Heart right ventricle (tissue), 16 donors: Measurements from ENCODE around the gene CNST. TPM values are rescaled to one million over a fixed set of nuclear protein-coding genes. Genes with fewer than 3 reads are reported as not detected.

ENCODE experiments used
- ATAC-seq, 8 donors: fragments of 200-7000 bp; cut with Tn5 transposase; one replicate each; pipeline ENCODE4 v1.9.1; 2020; ENCODE audit warnings: mild to moderate bottlenecking in 8 of 8, moderate library complexity in 8 of 8, moderate number of reproducible peaks in 1 of 8
- DNase-seq, 2 donors: peaks; one replicate each; pipeline ENCODE4 v3.0.0-alpha.2; 2020
- H3K27ac ChIP-seq, 10 donors: fragments of 200-600 bp; sonication (generic) in 2 of 10; one replicate each; pipeline versions ENCODE4 v1.5.0 to v1.8.0; 2020 to 2022; ENCODE audit warnings: mild to moderate bottlenecking in 3 of 10
- H3K27me3 ChIP-seq, 7 donors: fragments of 200-600 bp; one replicate each; pipeline ENCODE4 v1.8.0; 2021 to 2022; ENCODE audit warnings: mild to moderate bottlenecking in 2 of 7
- H3K36me3 ChIP-seq, 9 donors: fragments of 200-600 bp; sonication (generic) in 1 of 9; one replicate each; pipeline versions ENCODE4 v1.5.0 to v1.8.0; 2020 to 2022; ENCODE audit warnings: mild to moderate bottlenecking in 2 of 9
- H3K4me1 ChIP-seq, 9 donors: fragments of 200-600 bp; sonication (generic) in 1 of 9; one replicate each; pipeline versions ENCODE4 v1.5.0 to v1.8.0; 2020 to 2022; ENCODE audit warnings: mild to moderate bottlenecking in 4 of 9
- H3K4me3 ChIP-seq, 10 donors: fragments of 200-600 bp; sonication (generic) in 2 of 10; one replicate each; pipeline versions ENCODE4 v1.5.0 to v1.8.0; 2020 to 2022; ENCODE audit warnings: mild to moderate bottlenecking in 7 of 10, moderate library complexity in 2 of 10
- H3K9me3 ChIP-seq, 11 donors: fragments of 200-600 bp in 10 of 11; sonication (generic) in 2 of 11; one replicate each; pipeline versions ENCODE4 v1.5.0 to v1.8.0; 2013 to 2022; ENCODE audit warnings: mild to moderate bottlenecking in 2 of 11, control low read depth in 1 of 11, moderate library complexity in 1 of 11
- WGBS, 2 donors: extraction: QIAGEN DNeasy Blood & Tissue Kit; methylation state at CpG; one replicate each; pipeline ENCODE4 v1.1.7; 2013; ENCODE audit warnings: inconsistent platforms in 1 of 2; 5-methylcytosine and 5-hydroxymethylcytosine counted together
- intact Hi-C, 10 donors: fragments of 100-400 bp; cut with DNase I; formaldehyde crosslinking; loops; one replicate each; pipeline versions ENCODE4 v1.11.1 to v1.14.2; 2022
- polyA plus RNA-seq, 2 donors: library from polyadenylated mRNA; stranded (reverse); fragments of 200-250 nt; gene quantifications; one replicate each; pipeline ENCODE4 v1.2.3, GENCODE V29; 2013
- total RNA-seq, 10 donors: library from RNA; stranded (reverse); fragmentation: NEBNext Ultra II Directional in 3 of 10; extraction: Animal tissue kit (Norgen Biotek cat#: 25700) in 3 of 10; gene quantifications; one replicate each; pipeline versions ENCODE4 v1.2.1 to v1.2.4, GENCODE V29; 2021 to 2023
- TF ChIP-seq, protein P1 (sequence below), 9 donors: fragments of 200-600 bp; sonication (generic) in 2 of 9; IDR thresholded peaks; one replicate each; pipeline versions ENCODE4 v1.5.0 to v1.8.0; 2021 to 2022; ENCODE audit warnings: antibody characterized with exemption in 9 of 9, mild to moderate bottlenecking in 5 of 9, moderate library complexity in 1 of 9
- donor health status: Arrhythmogenic right ventricular cardiomyopathy.
- donor health status: ischemic (EF 13 %, LVEDD 7.1; RV severe dilation, severe dysfunction).
- donor health status: healthy with polysubstance abuse.
- donor health status: DM: no; HTN: yes; CAD: no.
- donor health status: DM: no; HTN: no; CAD: no.
- donor health status: ischemic (EF 25% LVEDD 6.9; RV normal size, moderate dysfunction).
- donor health status: ischemic (EF 25% LVEDD 5.7; RV mildly dilated, moderate dysfunction).
- donor health status: healthy.
- donor health status: DM: yes; HTN: yes; CAD: no.
- donor health status: Ischemic cardiomyopathy.
- donor health status: ischemic (EF 35%, LVEDD 5.7; RV mildly dilated, moderate dysfunction).
- donor health status: nonischemic (EF 11% LVEDD 7.7; RV severe dilation, severe dysfunction).
- donor health status: DM: yes; HTN: yes; CAD: no.
- donor health status: PGD.
- donor health status: ischemic (EF 29% LVEDD 5.4; RV normal size, mild dysfunction).
- donor health status: nonischemic (EF 23%, LVEDD 6.1; RV moderate dilation, normal function).

The CNST gene
- total and polyA plus RNA-seq, 12 donors: 5.6 to 24.4 (median 14.7) TPM

DNA sequence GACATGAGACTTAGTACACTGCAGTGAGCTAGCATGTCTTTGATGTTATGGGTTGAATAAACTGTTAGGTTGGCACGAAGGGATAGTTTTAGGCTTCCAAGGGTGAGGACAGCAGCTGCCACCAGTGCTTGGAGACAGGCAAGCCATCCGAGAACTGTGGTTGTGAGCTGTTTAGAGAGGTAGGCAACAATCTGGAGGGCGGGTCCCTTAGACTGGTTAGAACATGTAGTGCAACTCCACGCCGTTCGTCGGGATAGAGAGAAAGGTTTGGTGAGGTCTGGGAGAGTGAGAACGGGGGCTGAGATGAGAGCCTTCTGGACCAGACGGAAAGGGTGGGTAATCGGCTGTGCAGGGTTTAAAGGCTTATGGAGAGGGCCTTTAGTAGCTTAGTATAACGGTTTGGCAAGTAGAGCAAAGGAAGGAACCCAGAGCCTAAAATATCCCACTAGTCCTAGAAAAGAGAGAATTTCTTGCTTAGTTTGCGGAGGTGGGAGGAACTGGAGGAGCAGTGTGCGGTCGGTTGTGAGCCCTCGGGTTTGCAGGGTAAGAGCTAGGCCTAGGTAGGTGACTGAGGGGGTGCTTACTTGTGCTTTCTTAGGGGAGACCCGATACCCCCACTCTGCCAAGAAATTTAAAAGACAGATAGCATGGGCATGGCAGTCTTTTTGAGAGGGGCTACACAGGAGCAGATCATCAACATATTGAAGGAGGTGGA, 72.8 kb downstream of the CNST start:
- peak in 1 of 8 donors; percentile 31 for ATAC-seq
- peaks cover 0 to 60% (median 2%) of the 10 kb centered on the region in 9 donors for H3K36me3 ChIP-seq
- no peaks in the 10 kb centered on the region for H3K27me3 ChIP-seq
- H3K4me1 ChIP-seq: peaks cover 0 to 26% (median 11%) of the 10 kb centered on the region in 9 donors
- H3K4me3 ChIP-seq: no peak overlapping the region
- 90 to 95% methylated on average over 16 of the region's 16 CpGs for WGBS, 2 donors
- intact Hi-C loops: no loop called here
- peak overlapping the region in 5 of 10 donors; percentile 14 to 56 (median 26) for H3K27ac ChIP-seq
- TF ChIP-seq, protein P1, sequence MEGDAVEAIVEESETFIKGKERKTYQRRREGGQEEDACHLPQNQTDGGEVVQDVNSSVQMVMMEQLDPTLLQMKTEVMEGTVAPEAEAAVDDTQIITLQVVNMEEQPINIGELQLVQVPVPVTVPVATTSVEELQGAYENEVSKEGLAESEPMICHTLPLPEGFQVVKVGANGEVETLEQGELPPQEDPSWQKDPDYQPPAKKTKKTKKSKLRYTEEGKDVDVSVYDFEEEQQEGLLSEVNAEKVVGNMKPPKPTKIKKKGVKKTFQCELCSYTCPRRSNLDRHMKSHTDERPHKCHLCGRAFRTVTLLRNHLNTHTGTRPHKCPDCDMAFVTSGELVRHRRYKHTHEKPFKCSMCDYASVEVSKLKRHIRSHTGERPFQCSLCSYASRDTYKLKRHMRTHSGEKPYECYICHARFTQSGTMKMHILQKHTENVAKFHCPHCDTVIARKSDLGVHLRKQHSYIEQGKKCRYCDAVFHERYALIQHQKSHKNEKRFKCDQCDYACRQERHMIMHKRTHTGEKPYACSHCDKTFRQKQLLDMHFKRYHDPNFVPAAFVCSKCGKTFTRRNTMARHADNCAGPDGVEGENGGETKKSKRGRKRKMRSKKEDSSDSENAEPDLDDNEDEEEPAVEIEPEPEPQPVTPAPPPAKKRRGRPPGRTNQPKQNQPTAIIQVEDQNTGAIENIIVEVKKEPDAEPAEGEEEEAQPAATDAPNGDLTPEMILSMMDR (IDR thresholded peaks at IDR 0.05): no peak
- DNase-seq: no peak
- H3K9me3 ChIP-seq: no peaks in the 10 kb centered on the region

DNA sequence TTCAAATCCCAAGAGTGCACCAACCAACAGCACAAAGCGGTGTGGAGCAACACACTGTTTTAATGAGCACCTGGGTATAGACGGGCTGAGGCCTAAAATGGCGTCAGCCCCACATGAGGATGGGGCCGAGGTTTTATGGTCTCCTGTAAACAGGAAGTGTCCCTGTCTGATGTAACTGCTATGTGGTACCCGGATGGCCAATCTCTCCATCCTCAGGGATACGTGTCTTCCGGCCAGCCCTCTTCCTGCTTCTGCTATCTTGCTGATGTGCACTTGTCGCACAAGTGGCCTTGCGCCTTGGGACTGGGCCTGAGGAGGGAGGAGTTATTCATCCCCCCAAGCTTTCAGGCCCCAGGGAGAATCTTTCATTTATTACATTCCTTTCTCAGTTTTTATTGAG, 73.5 kb downstream of the CNST start:
- Histone ChIP-seq H3K36me3 (peaks cover 0 to 60% (median 0%) of the 10 kb centered on the region in 9 donors), H3K9me3 (no peaks in the 10 kb centered on the region), H3K27me3 (no peaks in the 10 kb centered on the region), H3K27ac (peak overlapping the region in 5 of 10 donors; percentile 14 to 56 (median 26)), H3K4me3 (no peak overlapping the region), H3K4me1 (peaks cover 0 to 26% (median 11%) of the 10 kb centered on the region in 9 donors)
- TF ChIP-seq, protein P1 (IDR thresholded peaks at IDR 0.05): no peak
- 68 to 69% methylated on average over 9 of the region's 9 CpGs for WGBS, 2 donors
- DNase-seq (peak in 1 of 2 donors; percentile 31), ATAC-seq (peak in 6 of 8 donors; percentile 31 to 57 (median 44))
- intact Hi-C loops: loop anchor here in 4 of 10 donors (5.0 to 10.0 kb wide), 3 partner anchors 55 to 75 kb away; partner anchors contain the start of genes CNST (in 3 of the 4) and TFB2M (in 3 of the 4)

DNA sequence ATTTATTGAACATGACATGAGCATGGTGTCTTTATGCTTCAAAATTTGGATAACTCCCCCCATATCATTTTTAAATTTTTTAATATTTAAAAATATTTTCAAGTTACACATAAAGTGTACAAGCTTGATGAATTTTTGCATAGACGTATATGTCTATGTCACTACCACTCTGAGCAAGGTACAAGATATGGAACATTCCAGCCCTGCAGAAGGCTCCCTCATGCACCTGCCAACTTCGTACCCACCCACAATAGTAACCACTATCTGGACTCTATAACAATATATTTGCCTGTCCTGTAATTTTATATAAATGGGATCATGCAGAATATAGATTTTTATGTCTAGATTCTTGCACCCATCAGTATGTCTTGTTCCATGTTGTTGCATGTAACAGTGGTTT, 74.5 kb downstream of the CNST start:
- Histone ChIP-seq H3K4me1 (peaks cover 0 to 26% (median 11%) of the 10 kb centered on the region in 9 donors), H3K36me3 (peaks cover 0 to 65% (median 0%) of the 10 kb centered on the region in 9 donors), H3K27me3 (no peaks in the 10 kb centered on the region), H3K27ac (peak overlapping the region in 3 of 10 donors; percentile 18 to 49 (median 39)), H3K9me3 (no peaks in the 10 kb centered on the region), H3K4me3 (no peak overlapping the region)
- ATAC-seq (peak in 1 of 8 donors; percentile 50), DNase-seq (no peak)
- TF ChIP-seq, protein P1 (IDR thresholded peaks at IDR 0.05): no peak
- intact Hi-C loops: loop anchor here in 4 of 10 donors (5.0 to 10.0 kb wide), 3 partner anchors 54 to 76 kb away; partner anchors contain the start of genes CNST (in 3 of the 4) and TFB2M (in 3 of the 4)
- WGBS, 2 donors: 66 to 72% methylated on average over 2 of the region's 2 CpGs

DNA sequence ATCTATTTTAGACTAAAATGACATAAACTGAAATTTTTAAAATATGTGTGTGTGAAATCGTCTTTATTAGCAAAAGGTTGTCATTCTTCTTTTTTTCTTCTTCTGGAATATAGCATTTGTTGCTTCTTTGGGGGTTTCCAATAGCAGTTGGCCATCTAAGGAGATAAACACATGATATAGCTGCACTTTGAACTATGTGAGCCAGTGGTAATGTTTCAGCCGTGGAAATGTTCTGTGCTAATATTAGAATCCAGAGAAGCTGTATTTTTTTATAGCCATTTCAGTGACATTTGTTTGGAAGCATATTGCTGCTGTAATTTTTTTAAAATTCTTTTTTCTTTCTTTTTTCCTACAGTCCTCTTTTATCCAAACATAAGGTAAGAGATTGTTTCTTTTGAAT, 75.1 kb downstream of the CNST start:
- H3K4me3 ChIP-seq: no peak overlapping the region
- H3K27me3 ChIP-seq: no peaks in the 10 kb centered on the region
- H3K4me1 ChIP-seq: peaks cover 0 to 26% (median 11%) of the 10 kb centered on the region in 9 donors
- DNase-seq (no peak), ATAC-seq (peak in 2 of 8 donors; percentile 50 to 68)
- H3K36me3 ChIP-seq: peaks cover 0 to 66% (median 0%) of the 10 kb centered on the region in 9 donors
- TF ChIP-seq, protein P1 (IDR thresholded peaks at IDR 0.05): no peak
- no peaks in the 10 kb centered on the region for H3K9me3 ChIP-seq
- H3K27ac ChIP-seq: peak overlapping the region in 5 of 10 donors; percentile 4 to 49 (median 18)
- intact Hi-C loops: loop anchor here in 4 of 10 donors (5.0 to 10.0 kb wide), 3 partner anchors 53 to 77 kb away; partner anchors contain the start of genes CNST (in 3 of the 4) and TFB2M (in 3 of the 4)
- WGBS, 2 donors: 45 to 50% methylated on average over 2 of the region's 2 CpGs
